Stimulated activated naive CD4-positive, alpha-beta T cell (primary cell): Measurements from ENCODE around the gene TUB.

Experiments used
- DNase-seq, 6 experiments: peaks; one replicate each; lab custom pipeline; 2025; lab: John Stamatoyannopoulos, UW

Gene TUB

DNA sequence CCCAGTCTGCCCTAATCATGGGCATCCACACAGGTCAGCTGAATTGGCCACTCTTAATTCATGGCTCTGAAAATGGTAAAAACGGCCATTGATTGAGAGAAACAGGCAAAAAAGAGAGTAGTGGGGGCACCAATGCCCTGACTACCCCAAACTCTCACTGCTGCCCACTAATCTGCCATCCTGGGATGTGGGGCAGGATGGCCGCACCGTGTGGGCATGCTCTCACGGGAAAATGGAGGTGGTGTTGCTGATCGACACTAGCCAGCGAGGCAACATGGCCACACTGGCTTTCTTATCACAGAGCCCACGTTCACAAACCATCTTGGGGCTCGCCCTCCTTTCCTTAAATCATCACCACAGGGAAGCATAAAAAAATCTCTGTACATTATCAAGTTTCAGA lies 11.2 kb upstream of the TUB start:
- DNase-seq, result no peak

DNA sequence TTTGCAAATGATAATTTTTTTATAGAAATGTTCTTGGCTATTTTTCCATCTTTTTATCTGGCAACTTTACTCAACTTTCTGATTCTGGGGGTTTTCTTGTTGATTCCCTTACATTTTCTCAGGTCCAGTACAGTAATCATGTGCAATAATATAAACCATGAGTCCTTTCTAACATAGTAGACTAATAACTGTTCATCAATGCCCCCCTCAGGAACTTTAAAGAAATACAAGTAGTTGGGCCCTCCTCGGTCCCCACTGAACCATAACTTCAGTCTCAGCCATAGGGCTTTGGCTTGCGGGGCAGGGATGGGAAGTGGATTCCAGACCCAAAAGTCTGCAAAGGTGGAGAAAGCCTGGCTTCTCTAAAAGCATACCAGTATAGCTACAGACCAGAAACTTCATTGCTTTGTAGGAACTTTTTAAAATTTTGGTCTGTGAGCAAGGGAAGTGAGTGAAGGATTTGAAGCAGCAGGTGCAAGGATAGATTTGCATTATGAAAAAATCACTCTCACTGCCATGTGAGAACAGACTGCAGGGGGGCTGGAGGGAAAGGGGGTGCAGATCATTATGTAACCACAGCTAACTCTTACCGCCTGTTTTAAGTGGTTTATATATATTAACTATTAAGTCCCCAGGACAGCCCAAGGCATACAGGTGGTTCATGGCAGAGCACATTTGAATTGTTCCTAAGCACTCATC lies 10.4 kb upstream of the TUB start:
- no peak for DNase-seq

DNA sequence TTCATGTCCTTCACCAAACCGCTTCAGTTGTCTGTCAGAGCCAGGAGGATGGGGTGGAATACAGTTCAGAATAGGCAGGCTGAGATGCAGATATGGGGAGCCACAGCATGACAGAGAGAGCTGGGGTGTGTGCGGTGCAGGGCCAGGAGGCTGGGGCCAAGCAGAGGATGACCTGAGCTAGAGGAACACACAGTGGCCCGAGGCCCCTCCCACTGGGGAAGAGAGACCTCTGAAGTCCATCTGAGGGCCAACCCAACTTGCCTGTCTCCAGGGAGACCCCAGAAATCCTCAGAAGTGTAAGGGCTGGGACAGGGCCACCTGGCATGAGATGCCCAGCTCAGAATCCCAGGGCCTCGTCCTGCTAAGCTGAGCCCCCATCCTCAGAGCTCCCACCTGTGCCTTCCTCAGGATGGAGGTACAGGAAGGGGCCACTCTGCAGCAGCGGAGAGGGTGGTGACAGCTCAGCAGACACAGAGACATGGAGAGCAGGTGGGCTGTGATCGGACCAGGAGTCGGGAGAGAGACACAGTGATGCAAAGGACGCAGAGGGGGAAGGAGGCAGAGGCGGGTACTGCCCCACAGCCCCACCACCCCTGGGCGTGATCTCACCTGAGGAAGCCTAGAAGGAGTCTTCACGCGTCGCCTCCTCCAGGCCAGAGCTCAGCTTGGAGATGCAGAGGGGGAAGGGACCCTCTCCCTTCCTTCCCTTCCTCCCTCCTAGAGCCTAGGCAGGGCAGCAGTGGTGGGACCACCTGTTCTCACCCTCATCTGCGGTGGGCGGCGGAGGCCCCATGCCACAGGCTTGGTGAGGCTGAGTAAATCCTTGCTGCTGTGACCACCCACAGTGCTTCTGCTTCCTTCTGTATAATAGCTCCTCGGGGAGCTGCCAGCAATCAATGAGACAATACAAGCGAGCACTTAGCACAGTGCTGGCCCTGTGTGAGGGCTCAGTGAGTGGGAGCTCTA lies 9.1 kb upstream of the TUB start:
- DNase-seq, result no peak

DNA sequence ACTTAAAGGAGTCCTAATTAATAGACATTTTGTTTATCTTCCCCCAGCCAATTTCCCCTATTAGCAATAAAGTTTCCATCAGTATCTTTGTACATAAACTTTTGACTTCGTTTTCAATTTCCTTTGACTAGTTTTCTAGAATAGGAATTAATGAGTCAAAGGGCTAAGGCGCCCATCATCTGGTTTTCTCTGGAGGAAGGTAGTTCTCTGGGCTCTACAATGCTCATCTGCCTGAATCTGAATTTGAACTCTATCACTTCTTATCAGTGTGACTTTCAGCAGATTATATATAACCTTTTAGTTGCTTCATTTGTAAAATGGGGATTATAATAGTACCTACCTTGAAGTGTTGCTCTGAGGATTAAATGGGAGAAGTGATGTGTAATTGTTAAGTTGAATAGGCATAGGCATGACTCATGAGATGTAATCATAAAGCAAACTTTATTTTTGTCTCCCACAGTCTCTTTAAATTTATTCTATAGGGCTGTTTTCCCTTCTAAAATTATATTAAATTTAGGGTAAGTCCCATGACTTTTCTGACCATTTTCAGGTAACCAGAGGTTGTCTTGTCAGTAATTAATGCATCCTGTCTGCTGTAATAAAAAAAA lies 5.8 kb upstream of the TUB start:
- no peak for DNase-seq

DNA sequence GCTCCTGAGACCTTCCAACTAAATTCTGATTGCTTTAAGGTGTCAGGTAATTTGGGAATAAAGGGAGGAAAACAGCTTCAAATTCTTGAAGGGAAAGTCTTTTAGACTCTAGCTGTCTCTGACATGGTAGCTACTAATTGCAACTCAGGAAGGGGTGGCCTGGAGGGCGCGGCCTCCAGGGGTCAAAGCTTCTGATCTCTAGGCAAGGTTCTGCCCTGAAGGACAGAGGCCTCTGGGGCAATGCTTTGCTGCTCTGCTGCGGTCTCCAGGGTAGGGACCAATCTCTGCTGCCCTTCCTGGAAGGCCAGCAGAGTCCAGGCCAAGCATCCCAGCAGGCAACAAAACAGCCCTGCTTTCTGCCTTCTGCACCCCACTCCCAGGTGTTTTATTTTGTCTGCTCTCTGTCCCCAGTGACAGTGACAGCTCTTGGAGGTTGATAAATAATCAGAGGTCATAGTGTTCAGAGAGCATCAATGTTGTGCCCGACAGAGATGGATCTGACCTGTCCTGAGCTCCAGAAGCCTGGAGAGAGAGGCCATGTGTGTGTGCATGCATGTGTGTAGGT lies 1.8 kb upstream of the TUB start:
- no peak for DNase-seq

DNA sequence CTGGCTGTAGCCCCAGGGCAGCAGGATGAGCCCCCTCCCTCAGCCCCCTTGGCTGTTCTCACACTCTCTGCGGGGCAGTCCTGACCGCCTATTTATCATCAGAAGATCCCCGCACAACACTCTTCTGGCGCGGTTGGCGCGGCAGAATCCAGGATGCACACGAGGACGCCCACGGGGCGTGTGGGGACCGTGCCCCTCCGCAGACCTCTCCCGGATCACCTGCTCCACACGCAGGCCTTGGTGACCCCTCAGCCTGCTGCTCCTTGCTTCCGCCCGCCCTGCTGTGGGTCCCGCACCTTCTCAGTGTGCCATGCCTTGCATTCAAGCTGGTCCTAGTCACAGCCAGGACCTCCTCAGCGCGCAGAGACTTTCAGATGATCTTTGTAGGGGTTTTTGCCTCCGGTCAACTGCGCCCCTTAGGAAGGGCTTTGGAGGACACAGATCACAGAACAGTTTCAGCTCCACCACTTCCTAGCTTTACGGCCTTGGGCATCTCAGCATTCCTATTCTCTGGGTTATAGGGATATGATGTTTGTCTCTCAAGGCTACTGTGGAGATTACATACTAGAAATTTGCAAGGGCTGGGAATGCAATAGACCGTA lies 841 bp upstream of the TUB start:
- DNase-seq, result no peak

DNA sequence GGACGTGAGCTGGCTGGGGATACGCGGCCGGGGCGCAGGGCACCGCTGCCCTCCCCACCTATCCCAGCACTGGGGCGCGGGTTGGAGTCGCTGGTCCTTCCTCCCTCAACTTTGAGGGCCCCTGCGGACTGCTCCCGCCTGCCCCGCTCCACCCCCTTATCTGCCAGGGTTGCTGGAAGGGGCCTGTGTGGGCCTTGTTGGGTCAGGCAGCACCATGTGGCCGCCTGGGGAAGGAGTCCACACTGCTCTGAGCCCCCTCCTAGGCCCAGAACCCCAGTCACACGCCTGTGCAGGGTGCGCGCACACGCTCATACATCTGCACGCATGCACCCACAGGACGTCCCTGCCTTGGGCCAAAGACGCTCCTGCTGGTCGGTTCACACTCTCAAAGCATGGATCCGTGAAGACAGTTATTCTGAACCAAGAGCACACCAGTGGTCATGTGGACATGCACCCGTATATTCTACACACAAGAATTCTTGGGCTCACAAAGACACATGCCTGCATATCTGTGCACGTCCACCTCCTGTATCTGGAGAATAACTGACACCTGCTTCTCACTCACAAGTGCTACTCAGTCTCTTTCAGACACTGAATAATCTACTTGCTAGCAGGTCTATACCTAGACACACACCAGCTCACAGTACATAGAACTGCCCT lies 710 bp downstream of the TUB start:
- no peak for DNase-seq

DNA sequence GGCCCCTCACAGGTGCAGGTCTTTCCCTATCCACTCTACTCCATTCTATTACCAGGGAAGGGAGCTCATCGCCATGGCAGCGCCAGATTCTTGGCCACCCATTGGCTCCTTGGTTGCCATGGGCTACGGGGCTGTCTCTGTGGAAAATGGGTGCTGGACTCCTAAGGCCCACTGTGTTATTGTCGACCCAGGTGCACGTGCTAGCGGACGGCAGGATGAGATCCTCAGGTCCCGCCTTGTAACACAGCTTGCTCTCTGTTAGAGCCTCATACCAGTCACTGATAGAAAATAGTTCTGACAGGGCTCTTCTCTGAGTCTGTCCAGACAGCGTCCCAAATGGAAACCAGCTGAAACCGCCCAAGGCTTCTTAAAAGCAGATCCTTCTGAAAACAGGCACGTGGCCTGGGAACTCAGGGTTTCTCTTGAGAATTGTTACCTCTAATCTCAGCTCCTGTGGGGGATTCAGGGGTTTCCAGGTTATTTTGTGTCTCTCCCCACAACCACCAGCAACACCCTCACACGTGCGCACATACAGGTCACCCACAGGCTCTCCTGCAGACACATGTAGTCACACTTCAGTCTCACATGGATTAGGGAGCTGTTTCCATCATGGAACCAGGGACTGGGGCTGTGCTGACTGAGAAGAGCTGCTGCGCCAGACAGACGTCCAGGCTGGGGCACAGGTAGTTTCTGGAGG lies 1.5 kb downstream of the TUB start:
- no peak for DNase-seq

DNA sequence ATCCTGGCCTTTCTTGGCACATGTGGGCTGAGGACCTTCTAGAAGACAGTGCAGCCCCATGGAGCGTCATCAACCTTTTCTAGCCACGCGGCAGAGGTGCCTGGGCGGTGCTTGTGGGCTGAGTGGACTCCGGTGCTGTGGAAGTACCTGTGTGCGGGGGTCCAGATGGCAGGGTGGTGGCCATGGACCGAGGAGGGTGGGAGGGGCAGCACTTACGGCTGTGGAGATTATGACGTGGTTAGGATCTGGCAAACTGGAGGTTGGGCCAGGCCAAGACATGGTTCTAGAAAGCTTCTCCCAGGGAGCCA lies 2.0 kb downstream of the TUB start:
- no peak for DNase-seq

DNA sequence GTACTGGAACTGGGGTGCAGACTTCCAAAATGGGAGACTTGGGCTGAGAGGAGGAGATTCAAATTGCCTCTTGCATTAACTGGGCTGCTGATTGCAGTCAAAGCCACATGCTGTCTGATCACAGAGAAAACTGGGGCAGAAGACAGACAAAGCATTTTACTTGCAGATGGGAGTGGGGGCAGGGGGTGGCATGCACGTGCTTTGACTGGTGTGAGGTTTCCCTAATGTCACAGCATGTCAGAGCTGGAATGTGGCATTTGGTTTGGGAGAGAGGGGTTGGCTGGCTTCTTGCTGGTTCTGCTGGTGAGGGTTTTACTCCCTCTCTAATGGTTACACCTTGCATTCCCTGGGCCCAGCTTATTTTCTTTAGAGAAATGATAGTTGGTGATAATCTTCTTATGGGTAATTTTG lies 2.9 kb downstream of the TUB start:
- DNase-seq, result no peak

DNA sequence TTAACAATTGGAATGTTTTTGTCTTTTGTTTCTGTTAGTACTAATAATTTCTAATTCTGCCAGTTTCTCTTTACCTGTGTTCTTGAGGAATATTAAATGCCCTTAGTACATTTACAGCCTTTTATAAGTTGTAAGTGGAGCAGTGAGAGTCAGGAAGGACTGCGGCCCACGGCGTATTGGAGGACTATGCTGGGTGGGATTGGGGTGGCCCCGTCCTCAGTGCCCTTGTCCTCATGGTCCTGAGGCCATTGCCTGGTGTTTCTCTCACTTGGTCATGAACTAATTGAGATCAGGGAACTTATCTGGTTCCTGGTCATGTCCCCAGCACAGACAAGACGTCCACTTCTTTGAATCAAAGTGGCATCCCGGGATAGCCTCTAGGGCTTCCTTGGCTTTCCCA lies 3.3 kb downstream of the TUB start:
- DNase-seq, result no peak

DNA sequence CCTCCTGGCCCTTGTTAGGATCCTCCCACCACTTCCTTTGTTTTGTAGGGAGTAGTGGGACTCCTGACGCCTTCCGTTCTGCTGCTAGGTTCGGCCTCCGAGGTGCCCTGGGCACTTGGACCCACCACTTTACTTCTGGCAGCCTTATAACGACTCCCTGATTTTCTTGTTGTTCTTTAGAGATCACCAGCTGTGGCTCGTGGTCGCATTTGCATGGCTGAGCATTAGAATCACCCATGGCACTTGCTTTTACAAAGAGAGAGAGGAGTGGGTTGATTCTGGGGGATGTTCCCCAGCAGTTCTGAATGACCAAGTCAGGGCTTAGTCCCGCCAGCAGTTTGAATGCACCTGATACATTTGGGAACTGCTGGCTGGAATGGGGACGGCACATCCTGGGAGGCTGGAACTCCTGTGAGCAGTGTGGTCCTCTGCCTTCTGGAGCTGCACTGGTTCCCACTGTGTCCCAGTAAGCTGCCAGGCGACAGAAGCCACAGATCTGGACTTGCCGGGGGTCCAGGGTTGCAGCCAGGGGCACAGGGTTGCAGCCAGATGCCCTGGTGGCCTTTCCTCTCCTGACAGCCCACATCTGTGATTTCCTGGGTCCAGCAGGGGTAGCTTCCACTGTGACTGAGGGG lies 4.1 kb downstream of the TUB start:
- DNase-seq, result no peak

DNA sequence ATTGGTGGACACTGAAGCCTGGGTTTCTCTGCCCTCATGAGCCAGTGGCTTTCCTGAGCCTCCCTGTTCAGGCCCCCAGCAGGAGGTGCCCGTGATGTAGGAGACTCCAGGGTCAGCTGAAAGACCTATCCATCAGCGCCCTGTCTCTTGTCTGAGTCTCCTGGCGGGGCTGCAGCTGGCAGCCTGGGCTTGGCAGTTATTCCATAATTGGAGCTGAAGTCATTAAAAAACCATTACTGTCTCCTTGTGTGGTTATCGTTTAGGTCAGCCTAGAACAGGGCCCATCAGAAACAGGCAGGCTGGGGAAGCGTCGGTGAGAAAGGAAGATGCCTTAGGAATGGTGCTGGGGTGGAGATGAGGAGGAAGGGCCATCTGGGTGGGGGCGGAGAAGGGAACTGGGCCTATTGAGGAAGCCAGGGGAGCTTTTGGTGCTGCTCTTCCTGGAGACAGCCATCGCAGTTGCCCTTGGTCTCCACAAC lies 5.0 kb downstream of the TUB start:
- DNase-seq, result no peak

DNA sequence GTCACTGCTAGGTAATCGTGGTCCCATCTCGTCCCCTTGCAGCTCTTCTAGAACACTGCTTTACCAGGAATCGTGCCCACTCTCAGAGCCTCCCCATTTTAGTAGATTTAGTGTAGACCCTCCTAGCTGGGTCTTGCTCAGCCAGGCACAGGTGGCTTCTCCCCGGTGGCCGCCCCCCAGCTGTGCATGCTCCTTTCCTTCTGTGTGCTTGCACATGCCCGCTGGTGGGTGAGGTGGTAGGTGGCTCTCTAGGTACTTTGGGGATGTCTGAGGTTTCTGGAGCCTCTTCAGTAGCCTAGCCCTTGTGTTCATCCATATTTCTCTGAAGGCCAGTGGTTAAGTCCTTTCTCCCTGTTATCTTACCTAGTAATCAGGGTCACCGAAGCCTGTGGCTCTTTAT lies 5.6 kb downstream of the TUB start:
- no peak for DNase-seq

DNA sequence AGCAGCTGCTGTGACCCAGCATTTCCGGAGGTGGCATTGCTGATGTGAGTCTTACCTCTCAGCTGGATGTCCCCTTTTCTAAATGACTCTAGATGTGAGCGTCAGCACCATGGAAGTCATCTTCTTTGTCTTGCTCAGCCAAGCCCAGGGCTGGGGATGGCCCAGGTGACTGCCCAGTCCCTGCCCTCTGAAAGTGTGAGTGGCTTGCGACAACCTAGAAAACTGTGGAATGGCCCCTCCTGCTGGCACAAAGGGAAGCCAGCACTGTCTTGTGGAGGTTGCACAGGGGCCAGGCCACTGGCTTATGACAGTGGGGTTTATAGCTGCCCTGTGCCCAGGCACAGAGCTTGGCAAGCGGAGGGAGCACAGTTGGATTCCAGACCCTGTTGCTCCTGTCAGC lies 6.2 kb downstream of the TUB start:
- DNase-seq, result no peak

DNA sequence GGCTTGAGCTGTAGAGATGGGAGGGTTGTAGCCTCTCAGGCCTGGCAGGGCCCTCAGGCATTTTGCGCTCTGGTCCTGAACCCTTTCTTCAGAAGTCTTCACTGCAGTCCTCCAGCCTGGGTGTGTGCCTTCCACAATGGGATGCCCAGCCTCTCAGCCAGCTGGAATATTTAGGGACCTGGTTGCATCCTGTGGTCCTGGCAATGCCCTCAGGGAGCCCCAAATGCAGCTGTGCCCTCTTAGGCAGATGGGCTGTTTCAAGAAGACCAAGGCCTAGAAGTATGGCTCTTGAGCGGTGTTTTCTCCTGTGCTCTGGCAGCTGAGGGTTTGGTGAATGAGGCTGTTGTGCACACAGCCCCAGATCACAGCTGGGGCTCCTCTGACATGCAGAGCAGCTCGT lies 6.7 kb downstream of the TUB start:
- no peak for DNase-seq

DNA sequence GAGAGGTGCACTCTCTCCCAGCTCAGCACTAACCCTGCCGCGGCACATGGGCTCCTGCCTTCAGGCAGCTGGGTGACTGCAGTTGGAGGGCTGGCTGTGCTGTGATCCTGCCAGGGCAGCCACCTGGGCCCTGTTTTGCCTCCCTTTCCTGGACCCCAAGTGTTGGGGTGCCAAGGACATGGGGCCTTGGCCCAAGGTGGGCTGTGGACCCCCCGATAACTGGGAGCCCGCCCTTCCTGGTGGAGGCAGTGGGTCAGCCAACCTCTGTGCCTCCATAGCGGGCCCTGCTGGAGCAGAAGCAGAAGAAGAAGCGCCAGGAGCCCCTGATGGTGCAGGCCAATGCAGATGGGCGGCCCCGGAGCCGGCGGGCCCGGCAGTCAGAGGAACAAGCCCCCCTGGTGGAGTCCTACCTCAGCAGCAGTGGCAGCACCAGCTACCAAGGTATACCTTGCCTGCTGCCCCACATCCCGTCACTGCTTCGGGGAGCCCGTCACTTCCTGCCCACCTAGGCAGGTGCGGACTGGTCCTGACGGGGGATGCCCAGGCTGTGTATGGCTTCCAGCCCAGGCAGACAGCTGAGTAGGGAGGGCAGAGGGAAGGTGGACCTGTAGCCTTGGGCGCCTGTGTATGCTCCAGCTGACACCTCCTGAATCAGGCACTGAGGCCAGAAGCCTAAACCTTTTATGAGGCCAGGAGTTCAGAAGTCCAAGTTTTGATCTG lies 8.9 kb downstream of the TUB start:
- no peak for DNase-seq

DNA sequence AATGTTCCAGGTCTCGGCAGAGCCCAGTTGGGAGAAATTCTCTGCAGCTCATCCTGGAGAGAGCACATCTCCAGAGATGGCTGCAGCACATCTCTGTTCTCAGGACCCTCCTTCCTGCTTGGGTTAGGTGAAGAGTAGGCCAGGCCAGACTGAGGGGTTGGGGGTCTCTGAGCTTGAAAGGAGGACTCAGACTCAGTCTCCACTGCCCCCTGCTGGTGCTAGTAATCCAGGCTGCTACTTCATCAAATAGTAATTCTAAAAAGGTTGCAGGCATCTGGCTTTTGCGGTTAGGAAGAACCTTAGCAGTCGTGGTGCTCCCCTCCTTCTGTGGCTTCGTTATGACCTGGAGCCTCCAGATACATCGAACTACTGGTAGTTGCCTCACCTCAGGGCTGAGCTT lies 9.7 kb downstream of the TUB start:
- DNase-seq, result no peak

DNA sequence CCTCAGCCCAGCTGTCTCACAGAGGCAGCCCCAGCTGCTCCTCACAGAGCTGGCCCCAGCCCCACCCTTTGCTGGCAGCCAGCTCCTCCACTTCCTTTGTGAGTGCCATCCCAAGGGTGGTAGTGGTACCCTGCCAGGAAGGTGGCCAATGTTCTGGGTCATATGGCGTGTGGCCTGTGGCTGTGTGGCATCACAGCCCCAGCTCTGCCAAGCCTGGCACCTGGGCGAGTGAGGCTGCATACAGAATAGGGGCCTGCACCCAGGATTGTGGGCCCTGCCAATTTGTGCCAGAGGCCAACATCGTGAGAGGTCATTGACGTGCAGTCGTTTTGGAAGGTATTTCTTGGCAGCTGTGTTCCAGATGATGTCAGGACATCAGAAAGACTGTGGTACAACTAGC lies 10.7 kb downstream of the TUB start:
- DNase-seq, result no peak
